WTC11 (cell line): Measurements from ENCODE around the gene COL5A3. TPM values are rescaled to one million over a fixed set of nuclear protein-coding genes. Genes with fewer than 3 reads are reported as not detected.

Source experiments
- ATAC-seq: fragments of 200-7000 bp; cut with Tn5 transposase; 2 replicates; pipeline ENCODE4 v1.10.0; 2021; ENCODE audit warnings: mild to moderate bottlenecking, moderate library complexity
- CTCF ChIA-PET: fragments of 300-600 bp; sonication (Branson Sonifier 250); formaldehyde crosslinking; loops from one replicate; lab custom pipeline; 2021; ENCODE audit warnings: antibody characterized with exemption; lab: Charles Lee
- POLR2A ChIA-PET: fragments of 350-600 bp; sonication (Branson Sonifier 250); formaldehyde crosslinking; loops from one replicate; lab custom pipeline; 2021; ENCODE audit warnings: antibody characterized with exemption; lab: Charles Lee
- DNase-seq: peaks from one replicate; pipeline ENCODE4 v3.0.0; 2021; ENCODE audit warnings: low spot score
- H3K27ac Mint-ChIP-seq: 2 replicates; pipeline ENCODE4 v1.8.0; 2021; ENCODE audit warnings: mixed read lengths
- H3K27me3 Mint-ChIP-seq: 2 replicates; pipeline ENCODE4 v1.8.0; 2021; ENCODE audit warnings: low read depth, mild to moderate bottlenecking, moderate library complexity, mixed read lengths
- H3K36me3 Mint-ChIP-seq: 2 replicates; pipeline ENCODE4 v1.8.0; 2021; ENCODE audit warnings: mixed read lengths
- H3K4me1 Mint-ChIP-seq: 2 replicates; pipeline ENCODE4 v1.8.0; 2022; ENCODE audit warnings: mixed read lengths
- H3K4me3 Mint-ChIP-seq: 2 replicates; pipeline ENCODE4 v1.8.0; 2021; ENCODE audit warnings: mild to moderate bottlenecking, moderate library complexity, mixed read lengths
- H3K9me3 Mint-ChIP-seq: 2 replicates; pipeline ENCODE4 v1.8.0; 2021; ENCODE audit warnings: mixed read lengths
- ATF1 ChIP-seq: sonication (generic); formaldehyde crosslinking; IDR thresholded peaks from 2 replicates; pipeline ENCODE4 v1.8.1; 2023; ENCODE audit warnings: mild to moderate bottlenecking, moderate library complexity, missing genetic modification reagents
- CREB1 ChIP-seq: sonication (generic); formaldehyde crosslinking; IDR thresholded peaks from 2 replicates; pipeline ENCODE4 v1.8.0; 2023; ENCODE audit warnings: mild to moderate bottlenecking, missing genetic modification reagents
- CREM ChIP-seq: sonication (generic); formaldehyde crosslinking; IDR thresholded peaks from 2 replicates; pipeline ENCODE4 v1.8.1; 2022; ENCODE audit warnings: mild to moderate bottlenecking, missing genetic modification reagents, moderate library complexity
- ETV6 ChIP-seq: sonication (generic); formaldehyde crosslinking; IDR thresholded peaks from 2 replicates; pipeline ENCODE4 v1.8.1; 2022; ENCODE audit warnings: mild to moderate bottlenecking, missing genetic modification reagents
- FOXP1 ChIP-seq: sonication (generic); formaldehyde crosslinking; IDR thresholded peaks from 2 replicates; pipeline ENCODE4 v1.8.0; 2022; ENCODE audit warnings: missing genetic modification reagents, mild to moderate bottlenecking, moderate library complexity, borderline replicate concordance
- JUN ChIP-seq: sonication (generic); formaldehyde crosslinking; IDR thresholded peaks from 2 replicates; pipeline ENCODE4 v1.8.0; 2023; ENCODE audit warnings: mild to moderate bottlenecking, missing genetic modification reagents
- NR3C1 ChIP-seq: sonication (generic); formaldehyde crosslinking; conservative IDR thresholded peaks from 2 replicates; pipeline ENCODE4 v1.8.1; 2023; ENCODE audit warnings: low read depth, mild to moderate bottlenecking, missing genetic modification reagents
- RORB ChIP-seq: fragments of 250-450 bp; sonication (Bioruptor Pico); IDR thresholded peaks from 2 replicates; pipeline ENCODE4 v1.9.0; 2021; ENCODE audit warnings: mild to moderate bottlenecking
- ZNF317 ChIP-seq: sonication (generic); formaldehyde crosslinking; IDR thresholded peaks from 2 replicates; pipeline ENCODE4 v1.8.1; 2023; ENCODE audit warnings: low read depth, mild to moderate bottlenecking, moderate library complexity, missing genetic modification reagents, borderline replicate concordance
- total RNA-seq: library from RNA; stranded (reverse); gene quantifications from 3 replicates; pipeline ENCODE4 v1.2.3, GENCODE V29; 2021
- TF ChIP-seq, protein P1 (sequence below): sonication (generic); formaldehyde crosslinking; IDR thresholded peaks from 2 replicates; pipeline ENCODE4 v1.8.0; 2023; ENCODE audit warnings: missing genetic modification reagents, mild to moderate bottlenecking, borderline replicate concordance
- TF ChIP-seq, protein P2 (sequence below): sonication (generic); formaldehyde crosslinking; conservative IDR thresholded peaks from 2 replicates; pipeline ENCODE4 v1.8.1; 2022; ENCODE audit warnings: mild to moderate bottlenecking, missing genetic modification reagents
- TF ChIP-seq, protein P3 (sequence below): sonication (generic); formaldehyde crosslinking; IDR thresholded peaks from 2 replicates; pipeline ENCODE4 v1.8.1; 2022; ENCODE audit warnings: low read depth, mild to moderate bottlenecking, moderate library complexity, missing genetic modification reagents, borderline replicate concordance
- TF ChIP-seq, protein P4 (sequence below): fragments of 250-450 bp; sonication (Bioruptor Pico); conservative IDR thresholded peaks from 2 replicates; pipeline ENCODE4 v1.9.0; 2021; ENCODE audit warnings: mild to moderate bottlenecking
- TF ChIP-seq, protein P5 (sequence below): sonication (generic); formaldehyde crosslinking; IDR thresholded peaks from 2 replicates; pipeline ENCODE4 v1.8.0; 2022; ENCODE audit warnings: mild to moderate bottlenecking, missing genetic modification reagents
- TF ChIP-seq, protein P6 (sequence below): sonication (generic); formaldehyde crosslinking; IDR thresholded peaks from 2 replicates; pipeline ENCODE4 v1.8.0; 2022; ENCODE audit warnings: missing genetic modification reagents
- TF ChIP-seq, protein P7 (sequence below): fragments of 250-450 bp; sonication (Bioruptor Pico); IDR thresholded peaks from 2 replicates; pipeline ENCODE4 v1.9.0; 2021; ENCODE audit warnings: mild to moderate bottlenecking

The COL5A3 gene
- total RNA-seq, 1 experiment from 2014 or later = 0.81 TPM

DNA sequence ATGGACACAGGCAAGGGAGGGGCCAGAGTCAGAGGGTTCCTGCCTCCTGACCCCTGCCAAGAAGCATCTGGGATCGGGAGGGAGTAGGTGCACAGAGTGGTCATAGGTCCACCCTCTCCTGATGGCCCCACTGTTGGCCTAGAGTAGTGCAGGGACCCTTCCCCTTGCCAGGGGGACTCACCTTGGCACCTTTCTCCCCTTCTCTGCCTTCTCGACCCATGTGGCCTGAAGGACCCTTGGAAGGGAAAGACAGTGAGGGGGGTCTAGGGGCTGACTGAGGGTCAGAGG lies 40.7 kb downstream of the COL5A3 start:
- ATAC-seq (no peak), DNase-seq (no peak)
- Mint-ChIP-seq H3K4me1 (peaks cover 7% of the 10 kb centered on the region), H3K27ac (no peak overlapping the region), H3K4me3 (no peak overlapping the region), H3K9me3 (peaks cover 4% of the 10 kb centered on the region; the same call in 1 of the 2 replicates), H3K27me3 (peaks cover 53% of the 10 kb centered on the region), H3K36me3 (no peaks in the 10 kb centered on the region)
- ChIA-PET POLR2A (no interaction called here), CTCF (no interaction called here)
- TF ChIP-seq, protein P1, sequence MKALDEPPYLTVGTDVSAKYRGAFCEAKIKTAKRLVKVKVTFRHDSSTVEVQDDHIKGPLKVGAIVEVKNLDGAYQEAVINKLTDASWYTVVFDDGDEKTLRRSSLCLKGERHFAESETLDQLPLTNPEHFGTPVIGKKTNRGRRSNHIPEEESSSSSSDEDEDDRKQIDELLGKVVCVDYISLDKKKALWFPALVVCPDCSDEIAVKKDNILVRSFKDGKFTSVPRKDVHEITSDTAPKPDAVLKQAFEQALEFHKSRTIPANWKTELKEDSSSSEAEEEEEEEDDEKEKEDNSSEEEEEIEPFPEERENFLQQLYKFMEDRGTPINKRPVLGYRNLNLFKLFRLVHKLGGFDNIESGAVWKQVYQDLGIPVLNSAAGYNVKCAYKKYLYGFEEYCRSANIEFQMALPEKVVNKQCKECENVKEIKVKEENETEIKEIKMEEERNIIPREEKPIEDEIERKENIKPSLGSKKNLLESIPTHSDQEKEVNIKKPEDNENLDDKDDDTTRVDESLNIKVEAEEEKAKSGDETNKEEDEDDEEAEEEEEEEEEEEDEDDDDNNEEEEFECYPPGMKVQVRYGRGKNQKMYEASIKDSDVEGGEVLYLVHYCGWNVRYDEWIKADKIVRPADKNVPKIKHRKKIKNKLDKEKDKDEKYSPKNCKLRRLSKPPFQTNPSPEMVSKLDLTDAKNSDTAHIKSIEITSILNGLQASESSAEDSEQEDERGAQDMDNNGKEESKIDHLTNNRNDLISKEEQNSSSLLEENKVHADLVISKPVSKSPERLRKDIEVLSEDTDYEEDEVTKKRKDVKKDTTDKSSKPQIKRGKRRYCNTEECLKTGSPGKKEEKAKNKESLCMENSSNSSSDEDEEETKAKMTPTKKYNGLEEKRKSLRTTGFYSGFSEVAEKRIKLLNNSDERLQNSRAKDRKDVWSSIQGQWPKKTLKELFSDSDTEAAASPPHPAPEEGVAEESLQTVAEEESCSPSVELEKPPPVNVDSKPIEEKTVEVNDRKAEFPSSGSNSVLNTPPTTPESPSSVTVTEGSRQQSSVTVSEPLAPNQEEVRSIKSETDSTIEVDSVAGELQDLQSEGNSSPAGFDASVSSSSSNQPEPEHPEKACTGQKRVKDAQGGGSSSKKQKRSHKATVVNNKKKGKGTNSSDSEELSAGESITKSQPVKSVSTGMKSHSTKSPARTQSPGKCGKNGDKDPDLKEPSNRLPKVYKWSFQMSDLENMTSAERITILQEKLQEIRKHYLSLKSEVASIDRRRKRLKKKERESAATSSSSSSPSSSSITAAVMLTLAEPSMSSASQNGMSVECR (CRISPR knock-in tag) = no peak
- TF ChIP-seq RORB (CRISPR knock-in tag) (no peak), ATF1 (no peak), CREB1 (no peak), FOXP1 (CRISPR knock-in tag) (no peak), NR3C1 (no peak), JUN (CRISPR knock-in tag) (no peak), ZNF317 (CRISPR knock-in tag) (no peak), ETV6 (CRISPR knock-in tag) (no peak), CREM (CRISPR knock-in tag) (no peak)
- TF ChIP-seq, protein P2, sequence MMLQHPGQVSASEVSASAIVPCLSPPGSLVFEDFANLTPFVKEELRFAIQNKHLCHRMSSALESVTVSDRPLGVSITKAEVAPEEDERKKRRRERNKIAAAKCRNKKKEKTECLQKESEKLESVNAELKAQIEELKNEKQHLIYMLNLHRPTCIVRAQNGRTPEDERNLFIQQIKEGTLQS (CRISPR knock-in tag) = no peak
- TF ChIP-seq, protein P3, sequence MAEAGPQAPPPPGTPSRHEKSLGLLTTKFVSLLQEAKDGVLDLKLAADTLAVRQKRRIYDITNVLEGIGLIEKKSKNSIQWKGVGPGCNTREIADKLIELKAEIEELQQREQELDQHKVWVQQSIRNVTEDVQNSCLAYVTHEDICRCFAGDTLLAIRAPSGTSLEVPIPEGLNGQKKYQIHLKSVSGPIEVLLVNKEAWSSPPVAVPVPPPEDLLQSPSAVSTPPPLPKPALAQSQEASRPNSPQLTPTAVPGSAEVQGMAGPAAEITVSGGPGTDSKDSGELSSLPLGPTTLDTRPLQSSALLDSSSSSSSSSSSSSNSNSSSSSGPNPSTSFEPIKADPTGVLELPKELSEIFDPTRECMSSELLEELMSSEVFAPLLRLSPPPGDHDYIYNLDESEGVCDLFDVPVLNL (CRISPR knock-in tag) = no peak
- TF ChIP-seq, protein P4, sequence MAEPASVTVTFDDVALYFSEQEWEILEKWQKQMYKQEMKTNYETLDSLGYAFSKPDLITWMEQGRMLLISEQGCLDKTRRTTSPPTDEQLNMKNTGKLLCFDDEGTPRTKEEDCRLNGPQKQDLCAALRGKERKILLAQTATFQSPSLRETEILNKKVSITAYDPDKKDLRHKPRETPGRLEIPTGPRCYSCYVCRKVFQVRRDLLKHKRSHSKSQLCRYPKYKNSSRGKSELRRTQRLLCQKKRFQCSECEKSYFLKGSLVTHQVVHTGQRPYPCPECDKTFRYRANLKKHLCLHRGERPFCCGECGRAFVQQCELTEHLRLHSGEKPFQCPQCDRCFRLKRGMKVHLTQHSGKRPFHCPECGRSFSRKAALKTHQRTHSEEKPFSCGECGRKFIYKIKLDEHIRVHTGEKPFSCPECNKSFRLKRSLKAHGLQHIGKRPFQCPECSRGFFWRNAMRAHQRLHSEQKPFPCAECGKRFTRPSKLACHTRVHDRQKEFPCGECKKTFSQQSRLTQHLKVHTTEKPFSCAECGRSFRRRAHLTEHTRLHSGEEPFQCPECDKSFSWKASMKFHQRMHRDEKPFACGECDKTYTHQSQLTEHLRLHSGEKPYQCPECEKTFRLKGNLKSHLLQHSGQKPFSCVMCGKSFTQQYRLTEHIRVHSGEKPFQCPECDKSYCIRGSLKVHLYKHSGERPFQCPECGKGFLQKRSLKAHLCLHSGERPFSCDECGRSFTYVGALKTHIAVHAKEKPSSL (CRISPR knock-in tag) = no peak
- TF ChIP-seq, protein P5, sequence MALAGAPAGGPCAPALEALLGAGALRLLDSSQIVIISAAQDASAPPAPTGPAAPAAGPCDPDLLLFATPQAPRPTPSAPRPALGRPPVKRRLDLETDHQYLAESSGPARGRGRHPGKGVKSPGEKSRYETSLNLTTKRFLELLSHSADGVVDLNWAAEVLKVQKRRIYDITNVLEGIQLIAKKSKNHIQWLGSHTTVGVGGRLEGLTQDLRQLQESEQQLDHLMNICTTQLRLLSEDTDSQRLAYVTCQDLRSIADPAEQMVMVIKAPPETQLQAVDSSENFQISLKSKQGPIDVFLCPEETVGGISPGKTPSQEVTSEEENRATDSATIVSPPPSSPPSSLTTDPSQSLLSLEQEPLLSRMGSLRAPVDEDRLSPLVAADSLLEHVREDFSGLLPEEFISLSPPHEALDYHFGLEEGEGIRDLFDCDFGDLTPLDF (CRISPR knock-in tag) = no peak
- TF ChIP-seq, protein P6, sequence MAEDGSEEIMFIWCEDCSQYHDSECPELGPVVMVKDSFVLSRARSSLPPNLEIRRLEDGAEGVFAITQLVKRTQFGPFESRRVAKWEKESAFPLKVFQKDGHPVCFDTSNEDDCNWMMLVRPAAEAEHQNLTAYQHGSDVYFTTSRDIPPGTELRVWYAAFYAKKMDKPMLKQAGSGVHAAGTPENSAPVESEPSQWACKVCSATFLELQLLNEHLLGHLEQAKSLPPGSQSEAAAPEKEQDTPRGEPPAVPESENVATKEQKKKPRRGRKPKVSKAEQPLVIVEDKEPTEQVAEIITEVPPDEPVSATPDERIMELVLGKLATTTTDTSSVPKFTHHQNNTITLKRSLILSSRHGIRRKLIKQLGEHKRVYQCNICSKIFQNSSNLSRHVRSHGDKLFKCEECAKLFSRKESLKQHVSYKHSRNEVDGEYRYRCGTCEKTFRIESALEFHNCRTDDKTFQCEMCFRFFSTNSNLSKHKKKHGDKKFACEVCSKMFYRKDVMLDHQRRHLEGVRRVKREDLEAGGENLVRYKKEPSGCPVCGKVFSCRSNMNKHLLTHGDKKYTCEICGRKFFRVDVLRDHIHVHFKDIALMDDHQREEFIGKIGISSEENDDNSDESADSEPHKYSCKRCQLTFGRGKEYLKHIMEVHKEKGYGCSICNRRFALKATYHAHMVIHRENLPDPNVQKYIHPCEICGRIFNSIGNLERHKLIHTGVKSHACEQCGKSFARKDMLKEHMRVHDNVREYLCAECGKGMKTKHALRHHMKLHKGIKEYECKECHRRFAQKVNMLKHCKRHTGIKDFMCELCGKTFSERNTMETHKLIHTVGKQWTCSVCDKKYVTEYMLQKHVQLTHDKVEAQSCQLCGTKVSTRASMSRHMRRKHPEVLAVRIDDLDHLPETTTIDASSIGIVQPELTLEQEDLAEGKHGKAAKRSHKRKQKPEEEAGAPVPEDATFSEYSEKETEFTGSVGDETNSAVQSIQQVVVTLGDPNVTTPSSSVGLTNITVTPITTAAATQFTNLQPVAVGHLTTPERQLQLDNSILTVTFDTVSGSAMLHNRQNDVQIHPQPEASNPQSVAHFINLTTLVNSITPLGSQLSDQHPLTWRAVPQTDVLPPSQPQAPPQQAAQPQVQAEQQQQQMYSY = no peak
- TF ChIP-seq, protein P7, sequence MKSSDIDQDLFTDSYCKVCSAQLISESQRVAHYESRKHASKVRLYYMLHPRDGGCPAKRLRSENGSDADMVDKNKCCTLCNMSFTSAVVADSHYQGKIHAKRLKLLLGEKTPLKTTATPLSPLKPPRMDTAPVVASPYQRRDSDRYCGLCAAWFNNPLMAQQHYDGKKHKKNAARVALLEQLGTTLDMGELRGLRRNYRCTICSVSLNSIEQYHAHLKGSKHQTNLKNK (CRISPR knock-in tag) = no peak
